Measurements from ENCODE around the gene HDAC4.
"Not testable (repeated sequence)": the region's sequence is repeated elsewhere in the genome, so short reads cannot be mapped to it uniquely, and the experiment has no call there.

Gene HDAC4

DNA sequence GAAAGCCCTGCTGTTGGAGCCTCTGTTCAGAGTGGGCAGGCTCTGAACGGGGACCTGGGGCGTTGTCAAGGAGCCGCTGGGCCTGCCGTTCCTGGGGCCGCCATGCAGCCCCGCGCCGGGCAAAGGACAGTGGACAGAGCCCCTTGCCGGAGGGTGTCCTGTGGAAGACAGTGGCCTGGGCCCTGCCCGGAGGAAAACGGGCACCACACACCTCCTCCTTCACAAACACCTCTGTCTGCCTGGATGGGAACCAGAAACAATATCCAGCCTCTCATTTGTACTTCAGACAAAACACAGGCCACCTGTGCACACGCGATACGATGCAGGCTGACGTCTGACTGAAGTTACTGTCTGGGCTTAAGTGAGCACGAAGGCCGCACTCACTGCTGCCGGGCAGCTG, 319.2 kb downstream of the HDAC4 start:
- in situ Hi-C loops (cut with MboI; ENCODE audit: low sequenced_read_pairs), result no loop called here

DNA sequence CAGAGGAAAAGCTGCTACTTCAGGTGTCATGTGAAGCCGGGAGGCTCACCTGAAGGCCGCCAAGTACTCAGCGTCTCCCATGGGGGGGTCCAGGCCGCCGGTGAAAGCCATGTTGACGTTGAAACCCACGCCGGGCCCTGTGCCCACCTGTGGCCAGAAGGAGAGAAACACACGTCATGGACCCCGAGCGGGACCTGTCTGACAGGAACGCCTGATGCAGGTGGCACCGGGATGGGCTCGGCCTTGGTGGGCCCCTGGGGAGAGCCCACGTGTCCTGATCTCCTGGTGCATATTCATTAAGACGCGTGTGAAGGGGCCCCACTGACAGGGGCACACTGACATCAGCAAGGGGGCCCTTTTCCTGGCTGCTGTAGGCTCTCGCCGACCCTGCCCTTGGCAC, 319.8 kb downstream of the HDAC4 start:
- in situ Hi-C loops (cut with MboI; ENCODE audit: low sequenced_read_pairs), result no loop called here

GRCh38 chr2:239079671-239080294, 321.0 kb downstream of the HDAC4 start:
- in situ Hi-C loops (cut with MboI; ENCODE audit: low sequenced_read_pairs), result no loop called here

GRCh38 chr2:239078128-239078924, 322.5 kb downstream of the HDAC4 start:
- in situ Hi-C loops (cut with MboI; ENCODE audit: low sequenced_read_pairs), result no loop called here

DNA sequence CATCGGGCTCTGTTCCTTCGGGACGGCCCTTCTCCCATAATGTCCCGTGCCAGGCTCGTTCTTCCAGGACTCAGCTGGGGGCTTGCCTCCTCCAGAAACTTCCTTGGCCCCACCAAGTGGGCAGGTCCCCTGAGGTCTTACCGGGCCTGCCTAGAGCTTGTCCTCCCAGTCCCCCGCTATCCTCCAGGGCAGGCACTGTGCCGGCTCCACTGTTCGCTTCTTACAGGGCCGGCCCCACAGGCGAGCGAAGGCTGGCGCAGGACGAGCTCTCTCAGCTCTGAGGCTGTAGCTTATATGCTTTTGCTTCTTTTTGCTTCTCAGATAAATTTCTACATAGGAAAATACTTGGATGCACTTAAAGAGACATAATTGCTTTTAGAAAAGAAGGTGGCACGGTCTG, 323.6 kb downstream of the HDAC4 start:
- in situ Hi-C loops (cut with MboI; ENCODE audit: low sequenced_read_pairs), result no loop called here

GRCh38 chr2:239075918-239076758, 324.7 kb downstream of the HDAC4 start:
- in situ Hi-C loops (cut with MboI; ENCODE audit: low sequenced_read_pairs), result no loop called here

- in situ Hi-C loops (cut with MboI; ENCODE audit: low sequenced_read_pairs), result no loop called here
These were observed 326.9 kb downstream of the HDAC4 start for GRCh38 chr2:239073745-239074530.

- in situ Hi-C loops (cut with MboI; ENCODE audit: low sequenced_read_pairs), result no loop called here
These were observed 327.6 kb downstream of the HDAC4 start for GRCh38 chr2:239073270-239073669.

DNA sequence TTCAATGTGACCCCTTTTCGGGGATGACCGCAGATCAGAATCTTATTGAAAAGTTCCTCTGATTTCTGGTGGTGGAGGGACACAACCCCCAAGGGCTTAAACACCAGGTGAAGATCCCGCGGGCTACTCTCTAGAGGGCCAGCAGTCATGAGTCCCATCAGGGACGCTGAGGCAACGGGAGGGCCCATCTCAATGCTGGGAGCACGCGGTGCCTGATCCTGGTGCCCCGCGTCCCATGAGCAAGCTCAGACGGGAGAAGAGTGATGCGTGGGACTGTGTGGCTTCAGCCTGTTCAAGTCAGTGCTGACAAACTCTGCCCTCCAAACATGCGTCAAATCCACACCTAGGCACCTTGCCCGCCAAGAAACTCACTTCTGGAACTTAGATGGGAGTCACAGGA, 328.0 kb downstream of the HDAC4 start:
- in situ Hi-C loops (cut with MboI; ENCODE audit: low sequenced_read_pairs), result no loop called here

- in situ Hi-C loops (cut with MboI; ENCODE audit: low sequenced_read_pairs), result no loop called here
These were observed 330.4 kb downstream of the HDAC4 start for GRCh38 chr2:239070466-239070865.

DNA sequence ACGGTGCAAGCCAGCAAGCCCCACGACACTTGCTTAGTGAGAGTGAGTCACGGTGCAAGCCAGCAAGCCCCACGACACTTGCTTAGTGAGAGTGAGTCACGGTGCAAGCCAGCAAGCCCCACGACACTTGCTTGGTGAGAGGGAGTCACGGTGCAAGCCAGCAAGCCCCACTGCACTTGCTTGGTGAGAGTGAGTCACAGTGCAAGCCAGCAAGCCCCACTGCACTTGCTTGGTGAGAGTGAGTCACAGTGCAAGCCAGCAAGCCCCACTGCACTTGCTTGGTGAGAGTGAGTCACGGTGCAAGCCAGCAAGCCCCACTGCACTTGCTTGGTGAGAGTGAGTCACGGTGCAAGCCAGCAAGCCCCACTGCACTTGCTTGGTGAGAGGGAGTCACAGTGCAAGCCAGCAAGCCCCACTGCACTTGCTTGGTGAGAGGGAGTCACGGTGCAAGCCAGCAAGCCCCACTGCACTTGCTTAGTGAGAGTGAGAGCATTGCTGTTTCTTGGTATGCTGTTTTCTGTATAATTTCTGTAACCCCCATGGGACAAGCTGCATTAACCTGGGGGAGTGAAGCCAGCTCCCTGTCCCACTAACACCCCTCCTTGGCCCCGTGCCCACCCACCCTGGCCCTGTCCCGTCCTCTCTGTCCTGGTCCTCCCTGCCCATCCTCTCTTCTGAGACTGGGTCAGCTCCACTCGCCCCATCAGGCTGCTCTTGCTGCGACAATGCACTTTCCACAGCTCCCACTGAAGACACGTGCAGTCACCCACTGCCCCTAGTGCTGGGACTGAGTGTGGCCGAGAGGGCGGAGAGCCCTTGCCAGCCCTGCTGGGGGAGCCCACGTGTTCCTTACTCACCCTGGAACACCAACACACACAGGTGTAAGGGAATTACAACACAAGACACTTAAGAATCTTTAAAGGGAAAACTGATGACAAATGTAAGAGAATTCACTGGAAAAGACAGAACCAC, 331.2 kb downstream of the HDAC4 start:
- in situ Hi-C loops (cut with MboI; ENCODE audit: low sequenced_read_pairs), result not testable (repeated sequence)

GRCh38 chr2:239068411-239068810, 332.4 kb downstream of the HDAC4 start:
- in situ Hi-C loops (cut with MboI; ENCODE audit: low sequenced_read_pairs), result no loop called here

- in situ Hi-C loops (cut with MboI; ENCODE audit: low sequenced_read_pairs), result no loop called here
These were observed 333.5 kb downstream of the HDAC4 start for GRCh38 chr2:239067196-239067865.

- in situ Hi-C loops (cut with MboI; ENCODE audit: low sequenced_read_pairs), result no loop called here
These were observed 334.2 kb downstream of the HDAC4 start for GRCh38 chr2:239066597-239066996.

DNA sequence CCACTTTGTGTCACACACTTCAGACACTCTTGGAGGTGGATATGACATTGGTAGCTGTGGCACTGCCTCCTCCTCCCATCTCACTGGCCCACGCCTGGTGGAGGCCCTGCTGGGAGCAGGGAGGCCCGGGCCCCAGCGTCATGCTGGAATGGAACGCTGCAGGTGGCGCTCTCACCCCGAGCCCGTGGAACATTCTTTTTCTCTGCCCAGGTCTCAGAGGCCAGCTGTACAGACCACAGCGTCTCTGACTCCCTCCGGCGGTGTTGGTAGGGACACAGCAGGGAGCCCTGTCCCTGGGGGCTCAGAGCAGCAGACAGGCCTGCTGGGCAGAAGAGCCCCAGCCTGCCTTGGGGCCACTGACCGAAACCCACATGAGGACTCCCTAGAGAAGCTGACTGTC, 334.9 kb downstream of the HDAC4 start:
- in situ Hi-C loops (cut with MboI; ENCODE audit: low sequenced_read_pairs), result no loop called here

- in situ Hi-C loops (cut with MboI; ENCODE audit: low sequenced_read_pairs), result no loop called here
These were observed 335.3 kb downstream of the HDAC4 start for GRCh38 chr2:239065537-239065936.

DNA sequence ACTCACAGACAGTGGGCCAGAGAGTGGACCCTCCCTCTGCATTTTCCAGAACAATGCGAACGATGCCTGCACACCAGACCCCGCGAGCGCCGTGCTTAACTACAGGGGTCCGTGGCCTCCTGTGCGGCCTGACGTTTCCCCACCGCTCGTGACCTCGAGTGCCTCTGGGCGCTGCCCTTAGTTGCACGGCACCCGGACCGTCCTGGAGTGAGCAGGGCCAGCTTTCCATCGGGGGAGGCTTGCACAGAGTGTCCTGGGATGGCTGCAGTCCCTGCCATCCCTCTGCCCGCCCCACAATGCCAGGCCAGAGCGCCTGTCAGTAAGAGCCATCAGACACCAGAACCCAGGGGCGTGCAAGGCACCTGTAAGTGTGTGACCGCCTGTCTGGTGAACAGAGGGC, 335.9 kb downstream of the HDAC4 start:
- in situ Hi-C loops (cut with MboI; ENCODE audit: low sequenced_read_pairs), result no loop called here

- in situ Hi-C loops (cut with MboI; ENCODE audit: low sequenced_read_pairs), result no loop called here
These were observed 336.6 kb downstream of the HDAC4 start for GRCh38 chr2:239064253-239064652.

GRCh38 chr2:239062743-239063142, 338.1 kb downstream of the HDAC4 start:
- in situ Hi-C loops (cut with MboI; ENCODE audit: low sequenced_read_pairs), result no loop called here
